Neutrophil (primary cell): Measurements from ENCODE around the gene GCH1.

Source experiments
- H3K27ac ChIP-seq: fragments of 200-600 bp; sonication (generic); 2 replicates; pipeline ENCODE4 v1.5.1; 2016; ENCODE audit warnings: mild to moderate bottlenecking, moderate library complexity
- H3K27me3 ChIP-seq: fragments of 200-600 bp; sonication (generic); 2 replicates; pipeline ENCODE4 v1.6.0; 2016; ENCODE audit warnings: mild to moderate bottlenecking
- H3K36me3 ChIP-seq: fragments of 200-600 bp; sonication (generic); 2 replicates; pipeline ENCODE4 v1.5.1; 2017
- H3K4me1 ChIP-seq, 2 experiments: fragments of 200-600 bp in 1 of 2; sonication (generic) in 1 of 2; 1 replicate in 1 of 2; 2 replicates in 1 of 2; pipeline versions ENCODE4 v1.5.1 to v1.6.1; 2013 to 2016; ENCODE audit warnings: low read depth in 1 of 2, low read length in 1 of 2, mild to moderate bottlenecking in 1 of 2, moderate library complexity in 1 of 2; ENCODE audit not compliant: control insufficient read depth in 1 of 2, insufficient read depth in 1 of 2
- H3K4me3 ChIP-seq, 2 experiments: fragments of 200-600 bp in 1 of 2; sonication (generic) in 1 of 2; 1 replicate in 1 of 2; 2 replicates in 1 of 2; pipeline ENCODE4 v1.5.1; 2013 to 2016; ENCODE audit warnings: low read depth in 1 of 2, low read length in 1 of 2, mild to moderate bottlenecking in 1 of 2, moderate library complexity in 1 of 2
- H3K9me3 ChIP-seq: fragments of 200-600 bp; sonication (generic); 2 replicates; pipeline ENCODE4 v1.5.1; 2016
- CTCF ChIP-seq: fragments of 200-600 bp; sonication (generic); IDR thresholded peaks from 2 replicates; pipeline ENCODE4 v1.5.1; 2016; ENCODE audit warnings: antibody characterized with exemption

The GCH1 gene

GRCh38 chr14:54837508-54838149, 65.0 kb downstream of the GCH1 start:
- Histone ChIP-seq H3K36me3 (peaks cover 8% of the 10 kb centered on the region), H3K4me3 (no peak overlapping the region), H3K9me3 (no peaks in the 10 kb centered on the region), H3K27ac (no peak overlapping the region), H3K4me1 (no peaks in the 10 kb centered on the region), H3K27me3 (no peaks in the 10 kb centered on the region)
- TF ChIP-seq CTCF = no peak

- Histone ChIP-seq H3K27ac (no peak overlapping the region), H3K4me3 (no peak overlapping the region)
- TF ChIP-seq CTCF = no peak
These were observed 66.4 kb downstream of the GCH1 start for GRCh38 chr14:54836231-54836630.

GRCh38 chr14:54834727-54835126, 67.9 kb downstream of the GCH1 start:
- Histone ChIP-seq H3K27ac (no peak overlapping the region), H3K4me3 (no peak overlapping the region), H3K36me3 (no peaks in the 10 kb centered on the region), H3K27me3 (no peaks in the 10 kb centered on the region), H3K9me3 (no peaks in the 10 kb centered on the region), H3K4me1 (no peaks in the 10 kb centered on the region)
- TF ChIP-seq CTCF = no peak

More at GRCh38 chr14:54836231-54836630, 66.4 kb downstream of the GCH1 start:
- peaks cover 8% of the 10 kb centered on the region for H3K36me3 ChIP-seq
- H3K4me1 ChIP-seq = no peaks in the 10 kb centered on the region
- H3K9me3 ChIP-seq = no peaks in the 10 kb centered on the region
- no peaks in the 10 kb centered on the region for H3K27me3 ChIP-seq

GRCh38 chr14:54834081-54834480, 68.5 kb downstream of the GCH1 start:
- no peaks in the 10 kb centered on the region for H3K9me3 ChIP-seq
- no peak overlapping the region for H3K4me3 ChIP-seq
- TF ChIP-seq CTCF = no peak
- H3K4me1 ChIP-seq = no peaks in the 10 kb centered on the region
- H3K27me3 ChIP-seq = no peaks in the 10 kb centered on the region
- no peaks in the 10 kb centered on the region for H3K36me3 ChIP-seq
- no peak overlapping the region for H3K27ac ChIP-seq

GRCh38 chr14:54830650-54831049, 72.0 kb downstream of the GCH1 start:
- no peaks in the 10 kb centered on the region for H3K27me3 ChIP-seq
- no peak overlapping the region for H3K4me3 ChIP-seq
- no peaks in the 10 kb centered on the region for H3K9me3 ChIP-seq
- no peaks in the 10 kb centered on the region for H3K36me3 ChIP-seq
- TF ChIP-seq CTCF = no peak
- no peaks in the 10 kb centered on the region for H3K4me1 ChIP-seq
- H3K27ac ChIP-seq = no peak overlapping the region
